ENCODE measurements around the gene LINC01488. TPM values are rescaled to one million over a fixed set of nuclear protein-coding genes. Genes with fewer than 3 reads are reported as not detected.

Gene LINC01488
- total and polyA plus RNA-seq, 3 donors from 2014 or later = not detected

DNA sequence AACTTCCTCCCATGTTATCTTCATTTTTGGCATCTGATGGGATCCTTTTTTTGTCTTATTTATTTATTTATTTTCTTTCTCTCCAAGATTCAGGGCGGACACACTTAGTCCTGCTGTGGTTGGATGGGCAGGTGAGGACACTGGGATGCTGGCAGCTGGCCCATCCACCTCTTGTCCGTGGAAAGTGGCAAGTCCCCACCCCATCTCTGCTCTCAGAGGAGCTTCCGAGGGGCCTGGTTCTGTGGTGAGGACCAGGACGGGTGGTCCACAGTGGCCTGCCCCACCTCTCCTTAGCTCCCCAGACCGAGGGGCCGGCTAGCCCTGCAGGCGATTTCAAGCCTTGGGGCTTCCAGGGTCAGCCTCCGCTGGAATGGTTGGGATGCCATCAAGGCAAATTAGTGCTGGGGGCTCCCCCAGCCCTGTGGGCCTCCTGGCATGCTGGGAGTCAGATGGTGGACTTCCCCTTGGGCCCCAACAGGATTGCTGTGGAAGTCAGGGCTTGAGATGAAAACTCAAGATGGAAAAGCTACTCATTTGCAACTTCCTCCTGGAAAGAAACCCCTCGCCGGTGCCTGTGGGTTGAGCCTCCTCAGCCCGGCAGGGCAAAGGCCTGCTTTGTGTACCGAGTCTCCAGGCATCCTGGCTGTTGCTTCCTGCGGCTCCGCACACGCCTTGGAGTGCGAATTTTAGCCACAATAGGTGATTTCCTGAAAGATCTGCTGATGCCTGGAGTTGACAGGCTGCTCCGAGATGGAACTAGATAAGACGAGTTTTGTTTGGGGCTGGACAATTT lies 31.2 kb upstream of the LINC01488 start:
- intact Hi-C loops (cut with DNase I; ENCODE audit: low total_unique reads) = no loop called here
- no peak overlapping the region for H3K4me3 ChIP-seq
- no peaks in the 10 kb centered on the region for H3K4me1 ChIP-seq
- no peaks in the 10 kb centered on the region for H3K36me3 ChIP-seq (ENCODE audit: low read depth, missing control alignments)
- WGBS, 2 donors = 83 to 85% methylated on average over 11 to 18 of the region's 18 CpGs
- no peak for DNase-seq
- TF ChIP-seq POLR2A (IDR thresholded peaks at IDR 0.05) = no peak
- TF ChIP-seq, protein P1, sequence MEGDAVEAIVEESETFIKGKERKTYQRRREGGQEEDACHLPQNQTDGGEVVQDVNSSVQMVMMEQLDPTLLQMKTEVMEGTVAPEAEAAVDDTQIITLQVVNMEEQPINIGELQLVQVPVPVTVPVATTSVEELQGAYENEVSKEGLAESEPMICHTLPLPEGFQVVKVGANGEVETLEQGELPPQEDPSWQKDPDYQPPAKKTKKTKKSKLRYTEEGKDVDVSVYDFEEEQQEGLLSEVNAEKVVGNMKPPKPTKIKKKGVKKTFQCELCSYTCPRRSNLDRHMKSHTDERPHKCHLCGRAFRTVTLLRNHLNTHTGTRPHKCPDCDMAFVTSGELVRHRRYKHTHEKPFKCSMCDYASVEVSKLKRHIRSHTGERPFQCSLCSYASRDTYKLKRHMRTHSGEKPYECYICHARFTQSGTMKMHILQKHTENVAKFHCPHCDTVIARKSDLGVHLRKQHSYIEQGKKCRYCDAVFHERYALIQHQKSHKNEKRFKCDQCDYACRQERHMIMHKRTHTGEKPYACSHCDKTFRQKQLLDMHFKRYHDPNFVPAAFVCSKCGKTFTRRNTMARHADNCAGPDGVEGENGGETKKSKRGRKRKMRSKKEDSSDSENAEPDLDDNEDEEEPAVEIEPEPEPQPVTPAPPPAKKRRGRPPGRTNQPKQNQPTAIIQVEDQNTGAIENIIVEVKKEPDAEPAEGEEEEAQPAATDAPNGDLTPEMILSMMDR (IDR thresholded peaks at IDR 0.05) = no peak
- H3K9me3 ChIP-seq = no peaks in the 10 kb centered on the region
- H3K27me3 ChIP-seq = no peaks in the 10 kb centered on the region
- H3K27ac ChIP-seq = no peak overlapping the region

DNA sequence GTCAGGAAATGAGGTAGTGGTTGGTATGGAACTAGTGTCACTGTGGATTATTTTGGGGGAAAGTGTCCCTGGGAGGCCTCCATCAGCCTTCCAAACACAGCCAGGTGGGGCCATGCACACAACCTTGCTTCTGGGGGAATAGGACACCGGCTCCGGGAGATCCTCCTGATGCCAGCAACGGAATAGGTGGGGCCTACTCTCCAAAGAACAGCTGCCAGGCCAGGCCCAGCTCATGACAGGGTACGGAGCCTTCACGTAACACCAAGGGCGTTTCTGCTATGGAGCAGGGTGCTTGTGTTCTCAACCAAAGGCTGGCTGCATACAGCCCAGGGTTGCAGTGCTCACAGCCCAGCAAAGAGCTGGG lies 30.6 kb upstream of the LINC01488 start:
- Histone ChIP-seq H3K27ac (no peak overlapping the region), H3K4me3 (no peak overlapping the region), H3K4me1 (no peaks in the 10 kb centered on the region), H3K9me3 (no peaks in the 10 kb centered on the region), H3K36me3 (ENCODE audit: low read depth, missing control alignments) (no peaks in the 10 kb centered on the region), H3K27me3 (no peaks in the 10 kb centered on the region)
- whole genome bisulfite sequencing, 2 donors = 86 to 88% methylated on average over 6 of the region's 6 CpGs
- TF ChIP-seq, protein P1 (IDR thresholded peaks at IDR 0.05) = no peak
- no peak for TF ChIP-seq POLR2A (IDR thresholded peaks at IDR 0.05)
- no peak for DNase-seq
- intact Hi-C loops (cut with DNase I; ENCODE audit: low total_unique reads) = no loop called here

DNA sequence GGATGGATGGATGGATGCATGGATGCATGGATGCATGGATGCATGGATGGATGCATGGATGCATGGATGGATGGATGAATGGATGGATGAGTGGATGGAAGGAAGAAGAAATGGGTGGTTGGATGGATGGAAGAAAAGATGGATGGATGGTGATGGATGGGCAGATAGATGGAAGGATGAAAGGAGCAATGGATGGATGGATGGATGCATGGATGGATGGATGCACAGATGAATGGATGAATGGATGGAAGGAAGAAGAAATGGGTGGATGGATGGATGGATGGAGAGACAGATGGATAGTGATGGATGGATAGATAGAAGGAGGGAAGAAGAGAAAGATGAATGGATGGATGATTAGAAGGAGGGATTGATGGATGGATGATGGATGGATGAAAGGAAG lies 30.2 kb upstream of the LINC01488 start:
- H3K27me3 ChIP-seq = no peaks in the 10 kb centered on the region
- no peak overlapping the region for H3K4me3 ChIP-seq
- H3K4me1 ChIP-seq = no peaks in the 10 kb centered on the region
- no peak for DNase-seq
- H3K27ac ChIP-seq = no peak overlapping the region
- H3K9me3 ChIP-seq = no peaks in the 10 kb centered on the region
- no peak for TF ChIP-seq POLR2A (IDR thresholded peaks at IDR 0.05)
- TF ChIP-seq, protein P1 (IDR thresholded peaks at IDR 0.05) = no peak
- intact Hi-C loops (cut with DNase I; ENCODE audit: low total_unique reads) = no loop called here
- H3K36me3 ChIP-seq (ENCODE audit: low read depth, missing control alignments) = no peaks in the 10 kb centered on the region

DNA sequence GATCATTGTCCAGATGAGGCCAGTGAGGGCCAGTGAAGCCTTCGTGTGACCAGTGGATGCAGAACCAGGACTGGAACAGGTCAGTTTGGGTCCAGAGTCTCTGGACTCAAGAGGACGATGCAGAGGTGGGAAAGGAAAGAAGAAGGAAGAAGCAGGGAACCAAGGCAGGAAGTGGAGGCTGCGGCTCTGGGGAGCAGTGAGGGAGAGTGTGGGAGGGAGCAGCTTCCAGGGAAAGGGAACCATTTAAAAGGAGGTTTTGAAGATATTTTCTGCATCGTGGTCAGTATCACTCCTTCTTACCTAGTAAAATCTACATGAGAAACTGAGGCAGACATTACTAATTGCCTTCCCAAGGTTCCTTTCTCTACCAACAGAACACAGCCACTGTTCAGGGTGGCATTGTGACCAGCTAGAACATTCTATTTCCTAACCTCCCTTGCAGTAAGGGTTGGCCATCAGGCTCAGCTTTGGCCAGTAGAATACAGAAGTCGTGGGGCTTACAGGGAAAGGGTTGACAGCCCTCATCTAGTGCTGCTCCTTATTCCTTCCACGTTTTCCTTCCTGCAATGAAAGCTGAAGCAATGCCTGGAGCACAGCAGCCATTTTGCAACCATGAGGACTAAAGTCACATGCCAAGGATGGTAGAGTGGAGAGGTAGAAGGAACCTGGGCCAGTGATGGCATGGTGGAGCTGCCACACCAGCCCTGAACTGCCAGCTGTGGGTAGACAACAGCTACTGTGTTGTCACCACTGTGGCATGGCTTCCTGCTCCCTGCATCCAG lies 29.1 kb upstream of the LINC01488 start:
- 76 to 84% methylated on average over 6 of the region's 6 CpGs for WGBS, 2 donors
- intact Hi-C loops (cut with DNase I; ENCODE audit: low total_unique reads) = no loop called here

More for the DNA sequence above, 29.1 kb upstream of the LINC01488 start:
- TF ChIP-seq, protein P1 (IDR thresholded peaks at IDR 0.05) = no peak
- no peak for TF ChIP-seq POLR2A (IDR thresholded peaks at IDR 0.05)
- no peak for DNase-seq
- Histone ChIP-seq H3K36me3 (ENCODE audit: low read depth, missing control alignments) (no peaks in the 10 kb centered on the region), H3K27ac (no peak overlapping the region), H3K4me1 (no peaks in the 10 kb centered on the region), H3K9me3 (no peaks in the 10 kb centered on the region), H3K27me3 (no peaks in the 10 kb centered on the region), H3K4me3 (no peak overlapping the region)
